Ishikawa (cell line): ENCODE measurements around the gene FAM177A1.

Experiments
- CEBPB ChIP-seq: IDR thresholded peaks from 2 replicates; pipeline ENCODE4 v1.6.1; 2012
- CREB1 ChIP-seq: IDR thresholded peaks from 2 replicates; pipeline ENCODE4 v1.6.1; 2012; ENCODE audit warnings: low read depth
- EGR1 ChIP-seq: IDR thresholded peaks from 2 replicates; pipeline ENCODE4 v1.6.1; 2012
- EP300 ChIP-seq: IDR thresholded peaks from 2 replicates; pipeline ENCODE4 v1.6.1; 2012; ENCODE audit warnings: borderline replicate concordance
- FOXM1 ChIP-seq: IDR thresholded peaks from 2 replicates; pipeline ENCODE4 v1.6.1; 2012; ENCODE audit warnings: low read depth, borderline replicate concordance
- MAX ChIP-seq: IDR thresholded peaks from 2 replicates; pipeline ENCODE4 v1.6.1; 2012
- NFIC ChIP-seq: IDR thresholded peaks from 2 replicates; pipeline ENCODE4 v1.6.1; 2012
- RAD21 ChIP-seq: IDR thresholded peaks from 2 replicates; pipeline ENCODE4 v1.6.1; 2012; ENCODE audit warnings: low read depth
- REST ChIP-seq: IDR thresholded peaks from 2 replicates; pipeline ENCODE4 v1.6.1; 2012; ENCODE audit warnings: low read depth, mild to moderate bottlenecking
- TAF1 ChIP-seq: IDR thresholded peaks from 2 replicates; pipeline ENCODE4 v1.6.1; 2012; ENCODE audit warnings: low read depth, mild to moderate bottlenecking
- TCF12 ChIP-seq: IDR thresholded peaks from 2 replicates; pipeline ENCODE4 v1.6.1; 2012; ENCODE audit warnings: low read depth
- TEAD4 ChIP-seq: IDR thresholded peaks from 2 replicates; pipeline ENCODE4 v1.6.1; 2012
- USF1 ChIP-seq: IDR thresholded peaks from 2 replicates; pipeline ENCODE4 v1.6.1; 2012
- YY1 ChIP-seq: IDR thresholded peaks from 2 replicates; pipeline ENCODE4 v1.6.1; 2012; ENCODE audit warnings: low read depth

FAM177A1 gene

GRCh38 chr14:35044939-35045797 lies 904 bp upstream of the FAM177A1 start:
- no peak for TF ChIP-seq EGR1
- peak; percentile 37; the same call in 1 of the 2 replicates for TF ChIP-seq CEBPB
- TF ChIP-seq TEAD4 = no peak
- no peak for TF ChIP-seq TAF1
- TF ChIP-seq MAX = no peak
- TF ChIP-seq YY1 = no peak
- TF ChIP-seq RAD21 = no peak

GRCh38 chr14:35045798-35046047 lies 349 bp upstream of the FAM177A1 start:
- TF ChIP-seq USF1 (no peak), EP300 (no peak), TAF1 (no peak), RAD21 (no peak), TCF12 (no peak), CEBPB (no peak), NFIC (no peak), FOXM1 (no peak), EGR1 (no peak), MAX (no peak), REST (no peak), TEAD4 (no peak)

GRCh38 chr14:35046751-35047536 lies 872 bp downstream of the FAM177A1 start:
- no peak for TF ChIP-seq MAX
- TF ChIP-seq REST = peak; percentile 62

- TF ChIP-seq CREB1 (no peak), EGR1 (no peak), RAD21 (no peak), REST (no peak), YY1 (no peak), MAX (no peak), TAF1 (no peak), USF1 (no peak)
Measured at GRCh38 chr14:35047976-35048513, 2.0 kb downstream of the FAM177A1 start.
